Peyer's patch (tissue), 4 donors: ENCODE data around the gene LIPC.

Experiments
- POLR2A ChIP-seq, 2 donors: fragments of 450-650 bp; IDR thresholded peaks; one replicate each; pipeline ENCODE4 v1.5.1; 2017; ENCODE audit warnings: antibody characterized with exemption in 2 of 2, mild to moderate bottlenecking in 2 of 2, moderate library complexity in 2 of 2
- TF ChIP-seq, protein P1 (sequence below), 6 experiments: fragments of 450-650 bp in 4 of 6; fragments of 200-600 bp in 2 of 6; sonication (generic) in 1 of 6; IDR thresholded peaks; one replicate each; pipeline ENCODE4 v1.5.1; 2017 to 2019; ENCODE audit warnings: antibody characterized with exemption in 6 of 6, mild to moderate bottlenecking in 3 of 6, moderate library complexity in 1 of 6

DNA sequence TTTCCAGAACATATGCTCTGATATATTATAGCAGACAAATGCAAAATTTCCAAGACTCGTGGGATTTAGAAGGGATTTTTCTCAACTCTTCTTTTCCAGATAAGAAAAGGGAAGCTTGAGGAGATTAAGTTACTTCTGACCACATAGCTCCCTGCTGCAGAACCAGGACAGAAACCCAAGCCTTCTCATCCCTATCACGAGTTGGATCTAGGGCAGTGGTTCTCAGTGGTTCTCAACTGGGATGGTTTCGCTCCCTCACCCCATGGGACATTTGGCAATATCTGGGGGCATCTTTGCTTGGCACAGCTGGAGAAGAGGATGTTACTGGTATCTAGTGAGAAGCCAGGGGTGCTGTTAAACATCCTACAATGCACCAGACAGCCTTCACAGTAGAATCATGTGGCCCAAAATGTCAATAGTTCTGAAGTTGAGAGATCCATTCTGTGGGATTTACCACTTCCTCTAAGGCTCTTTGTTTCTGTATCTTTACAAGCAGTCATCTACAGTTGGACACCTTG is 64.2 kb downstream of the LIPC start:
- TF ChIP-seq, protein P1, sequence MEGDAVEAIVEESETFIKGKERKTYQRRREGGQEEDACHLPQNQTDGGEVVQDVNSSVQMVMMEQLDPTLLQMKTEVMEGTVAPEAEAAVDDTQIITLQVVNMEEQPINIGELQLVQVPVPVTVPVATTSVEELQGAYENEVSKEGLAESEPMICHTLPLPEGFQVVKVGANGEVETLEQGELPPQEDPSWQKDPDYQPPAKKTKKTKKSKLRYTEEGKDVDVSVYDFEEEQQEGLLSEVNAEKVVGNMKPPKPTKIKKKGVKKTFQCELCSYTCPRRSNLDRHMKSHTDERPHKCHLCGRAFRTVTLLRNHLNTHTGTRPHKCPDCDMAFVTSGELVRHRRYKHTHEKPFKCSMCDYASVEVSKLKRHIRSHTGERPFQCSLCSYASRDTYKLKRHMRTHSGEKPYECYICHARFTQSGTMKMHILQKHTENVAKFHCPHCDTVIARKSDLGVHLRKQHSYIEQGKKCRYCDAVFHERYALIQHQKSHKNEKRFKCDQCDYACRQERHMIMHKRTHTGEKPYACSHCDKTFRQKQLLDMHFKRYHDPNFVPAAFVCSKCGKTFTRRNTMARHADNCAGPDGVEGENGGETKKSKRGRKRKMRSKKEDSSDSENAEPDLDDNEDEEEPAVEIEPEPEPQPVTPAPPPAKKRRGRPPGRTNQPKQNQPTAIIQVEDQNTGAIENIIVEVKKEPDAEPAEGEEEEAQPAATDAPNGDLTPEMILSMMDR (IDR thresholded peaks at IDR 0.05), result no peak
- TF ChIP-seq POLR2A (IDR thresholded peaks at IDR 0.05), result no peak
